OCI-LY1 (cell line): Measurements from ENCODE around the gene BCR.

Experiments used
- H2AFZ ChIP-seq: fragments of 200-600 bp; sonication (generic), shearing (Covaris generic); 2 replicates; pipeline ENCODE4 v1.6.0; 2014; ENCODE audit warnings: antibody characterized with exemption, mild to moderate bottlenecking, low read length
- H3F3A ChIP-seq: fragments of 200-600 bp; sonication (generic), shearing (Covaris generic); 2 replicates; pipeline ENCODE4 v1.6.0; 2014; ENCODE audit warnings: mild to moderate bottlenecking, antibody characterized with exemption, low read length, moderate library complexity; ENCODE audit not compliant: insufficient read depth
- H3K27ac ChIP-seq: fragments of 200-600 bp; sonication (generic); 2 replicates; pipeline ENCODE4 v1.5.1; 2014; ENCODE audit warnings: low read length, mixed run types, mild to moderate bottlenecking, low read depth; ENCODE audit not compliant: poor library complexity, severe bottlenecking
- H3K27me3 ChIP-seq: fragments of 200-600 bp; sonication (generic); 2 replicates; pipeline ENCODE4 v1.6.0; 2014; ENCODE audit warnings: antibody characterized with exemption, mild to moderate bottlenecking, low read length, moderate library complexity; ENCODE audit not compliant: insufficient read depth
- H3K36me3 ChIP-seq: fragments of 200-600 bp; sonication (generic); 2 replicates; pipeline ENCODE4 v1.6.1; 2014; ENCODE audit warnings: mild to moderate bottlenecking, antibody characterized with exemption, low read length, moderate library complexity, mixed read lengths; ENCODE audit not compliant: insufficient read depth
- H3K4me1 ChIP-seq: fragments of 200-600 bp; sonication (generic); 2 replicates; pipeline ENCODE4 v1.5.1; 2014; ENCODE audit warnings: mild to moderate bottlenecking, low read length, moderate library complexity; ENCODE audit not compliant: insufficient read depth, severe bottlenecking
- H3K4me2 ChIP-seq: fragments of 200-600 bp; sonication (generic), shearing (Covaris generic); 2 replicates; pipeline ENCODE4 v1.6.1; 2014; ENCODE audit warnings: low read length
- H3K4me3 ChIP-seq: fragments of 200-600 bp; sonication (generic); 2 replicates; pipeline ENCODE4 v1.5.1; 2014; ENCODE audit warnings: low read length, low read depth, mild to moderate bottlenecking, mixed read lengths; ENCODE audit not compliant: poor library complexity, severe bottlenecking
- H3K79me2 ChIP-seq: fragments of 200-600 bp; shearing (Covaris generic); 2 replicates; pipeline ENCODE4 v1.6.1; 2016; ENCODE audit warnings: mixed run types, low read length, mixed read lengths; ENCODE audit not compliant: insufficient read depth
- H3K9ac ChIP-seq: fragments of 200-600 bp; sonication (generic), shearing (Covaris generic); 2 replicates; pipeline ENCODE4 v1.6.1; 2014; ENCODE audit warnings: mild to moderate bottlenecking, low read length, mixed read lengths
- H3K9me2 ChIP-seq: fragments of 200-600 bp; sonication (generic), shearing (Covaris generic); 2 replicates; pipeline ENCODE4 v1.6.1; 2014; ENCODE audit warnings: low read depth, mild to moderate bottlenecking, low read length, mixed read lengths
- H3K9me3 ChIP-seq: fragments of 200-600 bp; shearing (Covaris generic); 2 replicates; pipeline ENCODE4 v1.6.1; 2014; ENCODE audit warnings: low read length, mixed read lengths
- H4K20me1 ChIP-seq: fragments of 200-600 bp; sonication (generic), shearing (Covaris generic); 2 replicates; pipeline ENCODE4 v1.6.0; 2016; ENCODE audit warnings: mild to moderate bottlenecking, low read length; ENCODE audit not compliant: insufficient read depth
- EZH2 ChIP-seq: fragments of 200-600 bp; sonication (generic), shearing (Covaris generic); IDR thresholded peaks from 2 replicates; pipeline ENCODE4 v1.8.0; 2017; ENCODE audit warnings: borderline replicate concordance, mixed run types, mild to moderate bottlenecking, antibody characterized with exemption, low read length, moderate library complexity, mixed read lengths
- TF ChIP-seq, protein P1 (sequence below): fragments of 200-600 bp; sonication (generic), shearing (Covaris generic); IDR thresholded peaks from 2 replicates; pipeline ENCODE4 v1.5.1; 2017; ENCODE audit warnings: mild to moderate bottlenecking, antibody characterized with exemption, low read length, moderate library complexity, mixed read lengths

Gene BCR

DNA sequence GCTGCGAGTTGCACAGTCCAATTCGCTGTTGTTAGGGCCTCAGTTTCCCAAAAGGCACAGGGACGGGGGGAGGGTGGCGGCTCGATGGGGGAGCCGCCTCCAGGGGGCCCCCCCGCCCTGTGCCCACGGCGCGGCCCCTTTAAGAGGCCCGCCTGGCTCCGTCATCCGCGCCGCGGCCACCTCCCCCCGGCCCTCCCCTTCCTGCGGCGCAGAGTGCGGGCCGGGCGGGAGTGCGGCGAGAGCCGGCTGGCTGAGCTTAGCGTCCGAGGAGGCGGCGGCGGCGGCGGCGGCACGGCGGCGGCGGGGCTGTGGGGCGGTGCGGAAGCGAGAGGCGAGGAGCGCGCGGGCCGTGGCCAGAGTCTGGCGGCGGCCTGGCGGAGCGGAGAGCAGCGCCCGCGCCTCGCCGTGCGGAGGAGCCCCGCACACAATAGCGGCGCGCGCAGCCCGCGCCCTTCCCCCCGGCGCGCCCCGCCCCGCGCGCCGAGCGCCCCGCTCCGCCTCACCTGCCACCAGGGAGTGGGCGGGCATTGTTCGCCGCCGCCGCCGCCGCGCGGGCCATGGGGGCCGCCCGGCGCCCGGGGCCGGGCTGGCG, at the start of gene BCR:
TSS of gene BCR (plus strand) at position 209 of the 592 bp plus-strand sequence. CDS start 452 bp downstream, outside the sequence.
- peaks cover 42% of the 10 kb centered on the region for H3K79me2 ChIP-seq
- H2AFZ ChIP-seq, result no peak within 1 kb of the TSS
- H3K27me3 ChIP-seq, result no peaks in the 10 kb centered on the region
- no peaks in the 10 kb centered on the region for H3K9me3 ChIP-seq
- no peaks in the 10 kb centered on the region for H4K20me1 ChIP-seq
- TF ChIP-seq, protein P1, sequence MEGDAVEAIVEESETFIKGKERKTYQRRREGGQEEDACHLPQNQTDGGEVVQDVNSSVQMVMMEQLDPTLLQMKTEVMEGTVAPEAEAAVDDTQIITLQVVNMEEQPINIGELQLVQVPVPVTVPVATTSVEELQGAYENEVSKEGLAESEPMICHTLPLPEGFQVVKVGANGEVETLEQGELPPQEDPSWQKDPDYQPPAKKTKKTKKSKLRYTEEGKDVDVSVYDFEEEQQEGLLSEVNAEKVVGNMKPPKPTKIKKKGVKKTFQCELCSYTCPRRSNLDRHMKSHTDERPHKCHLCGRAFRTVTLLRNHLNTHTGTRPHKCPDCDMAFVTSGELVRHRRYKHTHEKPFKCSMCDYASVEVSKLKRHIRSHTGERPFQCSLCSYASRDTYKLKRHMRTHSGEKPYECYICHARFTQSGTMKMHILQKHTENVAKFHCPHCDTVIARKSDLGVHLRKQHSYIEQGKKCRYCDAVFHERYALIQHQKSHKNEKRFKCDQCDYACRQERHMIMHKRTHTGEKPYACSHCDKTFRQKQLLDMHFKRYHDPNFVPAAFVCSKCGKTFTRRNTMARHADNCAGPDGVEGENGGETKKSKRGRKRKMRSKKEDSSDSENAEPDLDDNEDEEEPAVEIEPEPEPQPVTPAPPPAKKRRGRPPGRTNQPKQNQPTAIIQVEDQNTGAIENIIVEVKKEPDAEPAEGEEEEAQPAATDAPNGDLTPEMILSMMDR, result peak; percentile 21; the same call in 1 of the 2 replicates
- TF ChIP-seq EZH2, result no peak
- H3K9me2 ChIP-seq, result no peaks in the 10 kb centered on the region
- H3K4me1 ChIP-seq, result peaks cover 70% of the 10 kb centered on the region
- peak within 1 kb of the TSS; percentile 81 for H3K27ac ChIP-seq
- H3F3A ChIP-seq, result no peaks in the 10 kb centered on the region
- H3K4me2 ChIP-seq, result peak within 1 kb of the TSS; percentile 94
- H3K36me3 ChIP-seq, result peaks cover 42% of the 10 kb centered on the region
- H3K4me3 ChIP-seq, result peak within 1 kb of the TSS; percentile 91
- peak within 1 kb of the TSS; percentile 70 for H3K9ac ChIP-seq

DNA sequence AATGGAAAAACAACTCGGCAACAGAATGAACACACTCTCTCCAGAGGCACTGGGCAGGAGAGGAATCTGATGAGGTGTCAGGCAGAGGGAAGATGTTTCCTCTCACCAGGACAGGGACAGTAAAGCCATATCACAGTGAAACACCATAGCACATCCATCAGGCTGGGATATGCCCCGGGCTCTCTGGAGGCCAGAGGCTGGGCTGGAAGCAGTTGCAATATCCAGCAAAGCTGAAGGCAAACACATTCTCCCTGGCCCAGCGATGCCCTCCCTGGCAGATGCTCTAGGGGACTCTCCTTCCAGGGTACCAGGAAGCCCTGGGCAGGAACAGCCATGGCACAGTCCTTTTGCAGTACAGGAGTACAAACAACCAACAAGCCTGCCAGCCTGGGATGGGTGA, 49.6 kb upstream of the BCR start:
- Histone ChIP-seq H3K9me2 (no peaks in the 10 kb centered on the region), H3K4me3 (no peak overlapping the region), H3K9me3 (no peaks in the 10 kb centered on the region), H3K9ac (no peak overlapping the region), H2AFZ (no peak overlapping the region), H3K27me3 (no peaks in the 10 kb centered on the region), H3K79me2 (no peaks in the 10 kb centered on the region), H3K4me1 (no peaks in the 10 kb centered on the region), H4K20me1 (no peaks in the 10 kb centered on the region), H3F3A (no peaks in the 10 kb centered on the region), H3K27ac (no peak overlapping the region), H3K4me2 (no peak overlapping the region), H3K36me3 (no peaks in the 10 kb centered on the region)
- TF ChIP-seq, protein P1, result no peak
- TF ChIP-seq EZH2, result no peak

GRCh38 chr22:23131931-23132330, 48.4 kb upstream of the BCR start:
- TF ChIP-seq EZH2, result no peak
- TF ChIP-seq, protein P1, result no peak
- Histone ChIP-seq H3K4me3 (no peak overlapping the region), H3K27ac (no peak overlapping the region), H3K9ac (no peak overlapping the region), H4K20me1 (no peaks in the 10 kb centered on the region), H3K9me2 (no peaks in the 10 kb centered on the region), H3K4me2 (no peak overlapping the region), H3K9me3 (no peaks in the 10 kb centered on the region), H2AFZ (no peak overlapping the region), H3K36me3 (no peaks in the 10 kb centered on the region), H3K27me3 (no peaks in the 10 kb centered on the region), H3K4me1 (peaks cover 11% of the 10 kb centered on the region), H3K79me2 (no peaks in the 10 kb centered on the region), H3F3A (no peaks in the 10 kb centered on the region)
